Mucosa of rectum (tissue), 2 donors: Measurements from ENCODE around the gene NCK1.
A peak's percentile ranks its signal among the peaks of the same experiment; 100 is the strongest.

ENCODE experiments used
- H3K27ac ChIP-seq, 2 donors: one replicate each; pipeline ENCODE4 v1.7.0; 2013; ENCODE audit warnings: inconsistent platforms in 2 of 2, low read depth in 2 of 2, low read length in 2 of 2
- H3K27me3 ChIP-seq, 2 donors: one replicate each; pipeline ENCODE4 v1.7.0; 2013; ENCODE audit warnings: low read length in 2 of 2; ENCODE audit not compliant: control insufficient read depth in 2 of 2, insufficient read depth in 2 of 2
- H3K36me3 ChIP-seq, 2 donors: one replicate each; pipeline ENCODE4 v1.7.0; 2013; ENCODE audit warnings: low read length in 2 of 2; ENCODE audit not compliant: control insufficient read depth in 2 of 2, insufficient read depth in 2 of 2
- H3K4me1 ChIP-seq, 2 donors: one replicate each; pipeline ENCODE4 v1.7.0; 2013; ENCODE audit warnings: low read length in 2 of 2, mild to moderate bottlenecking in 1 of 2; ENCODE audit not compliant: control insufficient read depth in 2 of 2, insufficient read depth in 2 of 2
- H3K4me3 ChIP-seq, 2 donors: one replicate each; pipeline ENCODE4 v1.7.0; 2013; ENCODE audit warnings: low read length in 2 of 2
- H3K9ac ChIP-seq, 2 donors: one replicate each; pipeline ENCODE4 v1.7.0; 2013; ENCODE audit warnings: low read length in 2 of 2, low read depth in 1 of 2, mild to moderate bottlenecking in 1 of 2
- H3K9me3 ChIP-seq, 2 donors: one replicate each; pipeline ENCODE4 v1.7.0; 2013; ENCODE audit warnings: low read length in 2 of 2; ENCODE audit not compliant: control insufficient read depth in 2 of 2
- donor health status: healthy.
- donor health status: Normal muscosa, but diverticular disease.

Gene NCK1

DNA sequence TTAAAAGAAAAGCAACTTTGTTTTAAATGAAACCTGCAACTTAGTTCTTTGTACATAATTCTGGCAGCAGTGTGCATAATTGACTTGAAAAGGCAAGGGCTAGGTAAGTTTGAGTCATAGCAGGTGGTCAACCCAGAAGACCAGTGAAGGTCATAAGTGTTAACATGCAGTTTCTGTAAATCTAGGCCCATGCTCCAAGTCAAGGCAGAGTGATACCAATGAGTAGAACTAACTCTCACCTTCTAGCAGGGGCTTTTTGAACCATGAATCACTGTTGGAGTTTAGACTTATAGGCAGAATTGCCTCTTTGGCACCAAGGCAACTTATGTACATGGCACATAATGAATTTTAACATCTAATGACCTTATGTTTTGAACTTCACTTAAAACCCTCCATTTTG lies 66.2 kb downstream of the NCK1 start:
- Histone ChIP-seq H3K27ac (no peak overlapping the region), H3K36me3 (peaks cover 0 to 6% of the 10 kb centered on the region in 2 donors), H3K4me3 (no peak overlapping the region), H3K4me1 (peaks cover 4 to 13% of the 10 kb centered on the region in 2 donors), H3K27me3 (no peaks in the 10 kb centered on the region), H3K9me3 (no peaks in the 10 kb centered on the region), H3K9ac (no peak overlapping the region)

DNA sequence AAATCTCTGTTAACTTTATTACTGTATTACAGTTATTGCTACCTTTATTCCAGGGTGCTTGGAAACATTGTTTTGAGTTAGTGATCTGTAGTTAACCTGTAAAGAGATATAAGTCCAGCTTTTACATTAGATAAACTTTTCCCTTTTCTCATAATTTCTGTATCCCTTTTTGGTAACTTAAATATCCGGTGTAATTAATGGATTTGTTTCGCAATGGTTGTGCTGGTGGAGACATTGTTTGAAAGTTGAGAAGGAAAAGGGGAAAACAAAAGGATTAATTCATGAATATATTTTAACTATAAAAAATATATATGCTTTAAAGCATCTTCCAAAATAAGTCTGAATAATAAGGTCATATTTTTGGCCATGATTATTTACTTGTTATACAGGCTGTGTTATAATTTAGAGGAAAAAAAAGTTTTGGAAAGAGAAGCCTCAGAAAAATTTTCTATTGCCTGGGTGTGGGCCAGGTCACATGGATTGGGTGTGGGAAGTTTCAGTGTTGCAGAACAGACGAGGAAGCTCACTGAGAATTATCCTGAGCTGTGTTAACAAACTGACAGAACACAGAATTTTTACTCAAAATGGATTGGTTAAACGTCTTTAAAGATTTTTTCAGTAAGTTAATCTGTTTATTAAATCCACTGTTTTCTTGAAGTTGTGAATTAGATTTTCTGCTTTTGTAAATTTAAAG lies 68.1 kb downstream of the NCK1 start:
- Histone ChIP-seq H3K27ac (peak overlapping the region; percentile 53 to 70), H3K36me3 (peaks cover 0 to 6% of the 10 kb centered on the region in 2 donors), H3K27me3 (no peaks in the 10 kb centered on the region), H3K4me3 (peak overlapping the region; percentile 55 to 69), H3K4me1 (peaks cover 4 to 15% of the 10 kb centered on the region in 2 donors), H3K9me3 (no peaks in the 10 kb centered on the region), H3K9ac (peak overlapping the region; percentile 19 to 47)

DNA sequence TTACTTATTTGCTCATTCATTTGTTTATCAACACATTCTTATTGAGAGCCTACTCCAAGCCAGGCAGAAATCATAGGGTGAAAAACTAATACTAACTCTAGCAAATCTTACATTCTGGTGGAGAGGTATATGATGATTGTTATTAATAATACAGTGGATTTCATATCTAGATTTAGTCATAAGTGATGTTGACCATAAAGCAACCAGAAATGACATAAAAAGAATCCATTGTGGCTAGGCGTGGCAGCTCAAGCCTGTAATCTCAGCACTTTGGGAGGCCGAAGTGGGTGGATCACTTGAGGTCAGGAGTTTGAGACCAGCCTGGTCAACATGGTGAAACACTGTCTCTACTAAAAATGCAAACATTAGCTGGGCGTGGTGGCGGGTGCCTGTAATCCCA lies 69.6 kb downstream of the NCK1 start:
- peak overlapping the region; percentile 55 to 69 for H3K4me3 ChIP-seq
- no peaks in the 10 kb centered on the region for H3K9me3 ChIP-seq
- H3K9ac ChIP-seq, result peak overlapping the region in 1 of 2 donors; percentile 26
- H3K36me3 ChIP-seq, result peaks cover 5 to 6% of the 10 kb centered on the region in 2 donors
- no peaks in the 10 kb centered on the region for H3K27me3 ChIP-seq
- H3K27ac ChIP-seq, result peak overlapping the region in 1 of 2 donors; percentile 34
- H3K4me1 ChIP-seq, result peaks cover 4 to 15% of the 10 kb centered on the region in 2 donors

- Histone ChIP-seq H3K9ac (no peak overlapping the region), H3K27ac (peak overlapping the region in 1 of 2 donors; percentile 13)
Measured at GRCh38 chr3:136932523-136932922, 70.5 kb downstream of the NCK1 start.

GRCh38 chr3:136932978-136933772 lies 71.2 kb downstream of the NCK1 start:
- peaks cover 4 to 15% of the 10 kb centered on the region in 2 donors for H3K4me1 ChIP-seq
- no peaks in the 10 kb centered on the region for H3K27me3 ChIP-seq
- H3K36me3 ChIP-seq, result peaks cover 3 to 5% of the 10 kb centered on the region in 2 donors
- H3K4me3 ChIP-seq, result no peak overlapping the region
- peak overlapping the region in 1 of 2 donors; percentile 13 for H3K27ac ChIP-seq
- peaks cover 0 to 5% of the 10 kb centered on the region in 2 donors for H3K9me3 ChIP-seq
- no peak overlapping the region for H3K9ac ChIP-seq

More at GRCh38 chr3:136932523-136932922, 70.5 kb downstream of the NCK1 start:
- H3K4me3 ChIP-seq, result no peak overlapping the region
- peaks cover 0 to 5% of the 10 kb centered on the region in 2 donors for H3K9me3 ChIP-seq
- peaks cover 5 to 6% of the 10 kb centered on the region in 2 donors for H3K36me3 ChIP-seq
- peaks cover 4 to 15% of the 10 kb centered on the region in 2 donors for H3K4me1 ChIP-seq
- H3K27me3 ChIP-seq, result no peaks in the 10 kb centered on the region

- Histone ChIP-seq H3K27ac (no peak overlapping the region), H3K36me3 (peaks cover 0 to 5% of the 10 kb centered on the region in 2 donors), H3K27me3 (no peaks in the 10 kb centered on the region), H3K9ac (no peak overlapping the region), H3K4me3 (no peak overlapping the region), H3K4me1 (peaks cover 0 to 10% of the 10 kb centered on the region in 2 donors), H3K9me3 (peaks cover 0 to 5% of the 10 kb centered on the region in 2 donors)
Measured at GRCh38 chr3:136937175-136937574, 75.2 kb downstream of the NCK1 start.

DNA sequence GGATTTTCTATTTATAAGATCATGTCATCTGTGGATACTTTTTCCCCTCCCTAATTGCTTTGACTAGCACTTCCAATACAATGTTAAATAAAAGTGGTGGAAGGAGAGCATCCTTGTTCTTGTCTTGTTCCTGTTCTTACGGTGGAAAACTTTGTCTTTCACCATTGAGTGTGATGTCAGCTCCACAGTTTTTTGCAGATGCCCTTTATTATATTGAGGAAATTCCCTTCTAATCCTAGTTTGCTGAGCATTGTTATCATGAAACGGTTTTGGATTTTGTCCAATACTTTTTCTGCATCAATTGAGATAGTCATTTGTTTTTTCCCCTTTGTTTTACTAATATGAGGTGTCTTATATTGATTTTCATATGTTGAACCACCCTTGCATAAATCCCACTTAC lies 75.8 kb downstream of the NCK1 start:
- Histone ChIP-seq H3K27me3 (no peaks in the 10 kb centered on the region), H3K4me3 (no peak overlapping the region), H3K36me3 (peaks cover 0 to 5% of the 10 kb centered on the region in 2 donors), H3K27ac (no peak overlapping the region), H3K9me3 (peaks cover 0 to 5% of the 10 kb centered on the region in 2 donors), H3K4me1 (peaks cover 2 to 6% of the 10 kb centered on the region in 2 donors), H3K9ac (no peak overlapping the region)

DNA sequence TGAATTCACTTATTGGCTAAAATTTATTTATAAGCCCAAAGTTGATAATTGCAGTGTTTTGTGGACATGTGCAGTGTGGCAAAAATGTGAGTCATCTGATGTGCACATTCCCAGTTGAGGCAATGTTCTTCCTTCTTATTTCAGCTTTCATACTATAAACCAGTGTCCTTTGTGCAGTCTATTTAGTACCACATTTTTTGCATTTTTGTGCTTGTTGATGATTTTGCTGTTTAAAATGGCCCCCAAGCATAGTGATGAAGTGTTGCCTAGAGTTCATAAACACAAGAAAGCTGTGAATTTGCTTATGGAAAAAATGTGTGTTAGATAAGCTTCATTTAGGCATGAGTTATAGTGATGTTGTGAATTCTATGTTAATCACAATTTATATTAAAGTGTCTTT lies 76.3 kb downstream of the NCK1 start:
- Histone ChIP-seq H3K4me3 (no peak overlapping the region), H3K9me3 (peaks cover 0 to 5% of the 10 kb centered on the region in 2 donors), H3K9ac (no peak overlapping the region), H3K4me1 (peaks cover 1 to 3% of the 10 kb centered on the region in 2 donors), H3K36me3 (peaks cover 0 to 5% of the 10 kb centered on the region in 2 donors), H3K27me3 (no peaks in the 10 kb centered on the region), H3K27ac (no peak overlapping the region)

DNA sequence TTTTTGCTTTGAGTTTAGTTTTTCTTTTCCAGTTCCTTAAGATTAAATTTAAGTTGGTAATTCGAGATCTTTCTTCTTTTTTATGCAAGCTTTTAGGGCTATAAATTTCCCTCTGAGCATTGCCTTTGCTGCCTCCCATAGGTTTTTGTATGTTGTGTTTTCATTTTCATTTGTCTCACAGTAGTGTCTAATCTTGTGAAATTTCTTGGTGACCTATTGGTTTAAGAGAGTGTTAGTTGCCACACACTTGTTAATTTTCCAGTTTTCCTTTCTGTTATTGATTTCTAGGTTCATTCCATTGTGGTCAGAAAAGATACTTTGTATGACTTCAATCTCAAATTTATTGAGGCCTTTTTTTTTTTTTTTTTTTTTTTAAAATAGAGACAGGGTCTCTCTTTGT lies 77.5 kb downstream of the NCK1 start:
- H3K36me3 ChIP-seq, result peaks cover 0 to 5% of the 10 kb centered on the region in 2 donors
- H3K27me3 ChIP-seq, result no peaks in the 10 kb centered on the region
- H3K27ac ChIP-seq, result no peak overlapping the region
- no peak overlapping the region for H3K9ac ChIP-seq
- peaks cover 0 to 5% of the 10 kb centered on the region in 2 donors for H3K9me3 ChIP-seq
- H3K4me3 ChIP-seq, result no peak overlapping the region
- H3K4me1 ChIP-seq, result peaks cover 0 to 3% of the 10 kb centered on the region in 2 donors

DNA sequence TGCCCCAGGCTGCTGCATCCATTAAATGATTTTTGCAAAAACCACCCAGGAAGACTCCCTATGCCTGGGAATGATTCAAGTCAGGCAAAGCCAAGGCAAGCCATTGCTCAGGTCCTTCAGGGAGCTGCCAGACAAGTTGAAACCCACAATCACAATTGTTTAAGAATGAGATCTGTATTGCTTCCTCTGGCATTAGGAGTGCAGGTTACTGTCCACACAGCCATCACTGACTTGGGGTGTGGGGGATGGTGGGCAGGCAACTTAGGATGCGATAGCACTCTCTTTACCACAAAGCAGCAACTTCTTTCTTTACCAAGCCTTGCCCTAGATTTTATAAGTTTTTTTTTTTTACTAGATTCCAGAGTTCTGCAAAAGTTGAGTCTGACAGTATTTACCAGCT lies 80.8 kb downstream of the NCK1 start:
- peaks cover 0 to 3% of the 10 kb centered on the region in 2 donors for H3K4me1 ChIP-seq
- no peak overlapping the region for H3K4me3 ChIP-seq
- H3K27me3 ChIP-seq, result no peaks in the 10 kb centered on the region
- H3K9me3 ChIP-seq, result no peaks in the 10 kb centered on the region
- H3K36me3 ChIP-seq, result peaks cover 7 to 8% of the 10 kb centered on the region in 2 donors
- H3K9ac ChIP-seq, result no peak overlapping the region
- no peak overlapping the region for H3K27ac ChIP-seq
